Measurements from ENCODE around the gene JADE2. TPM values are rescaled to one million over a fixed set of nuclear protein-coding genes. Genes with fewer than 3 reads are reported as not detected.

JADE2 gene
- total and polyA plus RNA-seq, 2 donors (not counting 3 experiments of a cell fraction or from before 2014, with no cell fraction given), result 11.6 to 31.1 TPM

DNA sequence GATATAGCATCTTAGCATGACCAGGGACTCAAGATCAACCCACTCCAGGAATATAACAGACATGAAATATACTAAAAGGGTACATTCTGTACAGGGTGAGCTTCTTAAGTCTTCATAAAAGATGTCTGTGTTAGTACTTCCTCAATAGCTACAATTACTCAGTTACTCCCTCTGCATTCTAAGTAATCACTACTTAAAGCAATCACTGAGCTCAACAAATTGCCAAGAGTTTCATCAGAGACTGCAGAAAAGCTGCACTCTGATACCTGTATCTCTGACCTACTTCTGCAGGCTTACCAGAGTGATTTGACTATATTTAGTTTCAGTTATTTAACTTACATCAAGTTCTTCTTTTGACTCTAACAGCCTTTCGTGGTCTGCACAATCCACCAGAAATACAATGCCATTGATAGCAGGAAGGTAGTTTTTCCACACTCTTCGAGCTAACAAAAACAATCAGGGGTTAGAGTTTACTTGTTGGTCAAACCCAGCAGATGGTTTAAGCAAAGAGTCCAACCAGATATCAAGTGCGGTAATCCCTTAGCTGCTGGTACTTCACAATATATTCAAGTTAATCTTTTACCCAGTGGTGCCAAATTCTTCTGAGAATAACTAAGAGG lies 83.9 kb downstream of the JADE2 start:
- no peaks in the 10 kb centered on the region for H4K20me1 ChIP-seq (replicated peaks; ENCODE audit: control insufficient read depth, extremely low read depth, insufficient read depth, low read length)
- no peak overlapping the region for H3K4me3 ChIP-seq (replicated peaks in 1 of 3; ENCODE audit: insufficient read depth in 1 of 3, low read depth in 1 of 3, low read length in 3 of 3)
- H3K27ac ChIP-seq (ENCODE audit: insufficient read depth, low read depth, low read length), result no peak overlapping the region
- H3K9me1 ChIP-seq (replicated peaks; ENCODE audit: control insufficient read depth, extremely low read depth, insufficient read depth, low read length), result no peaks in the 10 kb centered on the region
- dilution Hi-C loops (cut with MboI; ENCODE audit: extremely low pct_ligation_motif_present, low sequenced_read_pairs), result no loop called here
- ChIA-PET POLR2A (interaction anchor here (0.5 kb wide), 1 partner anchor 47 kb away, joined by 5 read pairs; no protein-coding TSS in a partner anchor), CTCF (interaction anchor here (1.1 to 1.8 kb wide), 4 partner anchors 12 to 320 kb away, joined by 3 to 5 read pairs (median 5); no protein-coding TSS in a partner anchor)
- intact Hi-C loops (cut with micrococcal nuclease), result no loop called here
- H2AFZ ChIP-seq (ENCODE audit: low read depth, low read length), result no peak overlapping the region
- no peak for DNase-seq (ENCODE audit: low read depth, low spot score)
- H3K9me3 ChIP-seq (replicated peaks; ENCODE audit: control insufficient read depth, insufficient read depth, low read length), result no peaks in the 10 kb centered on the region
- H3K79me2 ChIP-seq (ENCODE audit: control insufficient read depth, insufficient read depth, low read length), result no peaks in the 10 kb centered on the region
- FAIRE-seq, result no peak
- H3K9ac ChIP-seq (replicated peaks; ENCODE audit: extremely low read depth, insufficient read depth, low read length), result no peak overlapping the region
- peaks cover 3% of the 10 kb centered on the region for H3K4me1 ChIP-seq (ENCODE audit: control insufficient read depth, extremely low read depth, insufficient read depth, low read length)
- H3K27me3 ChIP-seq (ENCODE audit: control insufficient read depth in 2 of 2, insufficient read depth in 2 of 2, low read length in 2 of 2), result no peaks in the 10 kb centered on the region
- TF ChIP-seq, protein P1, sequence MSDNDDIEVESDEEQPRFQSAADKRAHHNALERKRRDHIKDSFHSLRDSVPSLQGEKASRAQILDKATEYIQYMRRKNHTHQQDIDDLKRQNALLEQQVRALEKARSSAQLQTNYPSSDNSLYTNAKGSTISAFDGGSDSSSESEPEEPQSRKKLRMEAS (IDR thresholded peaks at IDR 0.05; ENCODE audit: insufficient read depth, insufficient read length), result no peak
- no peak overlapping the region for H3K4me2 ChIP-seq (ENCODE audit: insufficient read depth, low read length)
- BruUV-seq (replicated peaks), result no TSS peak
- H3K36me3 ChIP-seq (ENCODE audit: control insufficient read depth in 2 of 2, extremely low read depth in 1 of 2, insufficient read depth in 2 of 2, low read length in 2 of 2), result peaks cover 16 to 22% of the 10 kb centered on the region in 2 experiments

DNA sequence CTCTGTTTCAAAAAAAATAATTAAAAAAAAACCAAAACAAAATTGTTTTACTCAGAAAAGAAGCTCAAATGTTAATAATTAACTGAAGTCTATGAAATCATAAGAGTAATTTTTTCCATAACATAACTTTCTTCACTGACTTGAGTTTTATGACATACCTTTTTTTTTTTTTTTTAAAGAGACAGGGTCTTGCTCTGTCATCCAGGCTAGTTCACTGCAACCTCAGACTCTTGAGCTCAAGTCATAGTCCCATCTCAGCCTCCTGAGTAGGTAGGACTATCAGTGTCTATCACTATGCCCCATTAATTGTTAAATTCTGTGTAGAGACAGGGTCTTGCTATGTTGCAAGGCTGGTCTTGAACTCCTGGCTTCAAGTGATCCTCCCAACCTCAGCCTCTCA lies 85.3 kb downstream of the JADE2 start:
- intact Hi-C loops (cut with micrococcal nuclease), result no loop called here
- peaks cover 16% of the 10 kb centered on the region in 2 experiments for H3K36me3 ChIP-seq (ENCODE audit: control insufficient read depth in 2 of 2, extremely low read depth in 1 of 2, insufficient read depth in 2 of 2, low read length in 2 of 2)

More for the DNA sequence above, 85.3 kb downstream of the JADE2 start:
- Histone ChIP-seq H3K9me3 (replicated peaks; ENCODE audit: control insufficient read depth, insufficient read depth, low read length) (no peaks in the 10 kb centered on the region), H3K27ac (ENCODE audit: insufficient read depth, low read depth, low read length) (no peak overlapping the region), H3K4me2 (ENCODE audit: insufficient read depth, low read length) (no peak overlapping the region), H4K20me1 (replicated peaks; ENCODE audit: control insufficient read depth, extremely low read depth, insufficient read depth, low read length) (no peaks in the 10 kb centered on the region), H3K4me1 (ENCODE audit: control insufficient read depth, extremely low read depth, insufficient read depth, low read length) (peaks cover 8% of the 10 kb centered on the region), H3K79me2 (ENCODE audit: control insufficient read depth, insufficient read depth, low read length) (no peaks in the 10 kb centered on the region), H2AFZ (ENCODE audit: low read depth, low read length) (no peak overlapping the region), H3K27me3 (ENCODE audit: control insufficient read depth in 2 of 2, insufficient read depth in 2 of 2, low read length in 2 of 2) (no peaks in the 10 kb centered on the region), H3K9ac (replicated peaks; ENCODE audit: extremely low read depth, insufficient read depth, low read length) (no peak overlapping the region), H3K9me1 (replicated peaks; ENCODE audit: control insufficient read depth, extremely low read depth, insufficient read depth, low read length) (no peaks in the 10 kb centered on the region), H3K4me3 (replicated peaks in 1 of 3; ENCODE audit: insufficient read depth in 1 of 3, low read depth in 1 of 3, low read length in 3 of 3) (no peak overlapping the region)
- ChIA-PET POLR2A (interaction anchor here (0.7 kb wide), 1 partner anchor 469 kb away, joined by 4 read pairs; no protein-coding TSS in a partner anchor), CTCF (interaction anchor here (0.8 to 1.0 kb wide), 2 partner anchors 8 to 14 kb away, joined by 3 to 6 read pairs; no protein-coding TSS in a partner anchor)
- TF ChIP-seq POLR2A (IDR thresholded peaks at IDR 0.05; ENCODE audit: low read depth, low read length), result no peak
- no peak for TF ChIP-seq EZH2 (IDR thresholded peaks at IDR 0.05; ENCODE audit: borderline replicate concordance, low read depth, low read length, severe bottlenecking)
- TF ChIP-seq, protein P2, sequence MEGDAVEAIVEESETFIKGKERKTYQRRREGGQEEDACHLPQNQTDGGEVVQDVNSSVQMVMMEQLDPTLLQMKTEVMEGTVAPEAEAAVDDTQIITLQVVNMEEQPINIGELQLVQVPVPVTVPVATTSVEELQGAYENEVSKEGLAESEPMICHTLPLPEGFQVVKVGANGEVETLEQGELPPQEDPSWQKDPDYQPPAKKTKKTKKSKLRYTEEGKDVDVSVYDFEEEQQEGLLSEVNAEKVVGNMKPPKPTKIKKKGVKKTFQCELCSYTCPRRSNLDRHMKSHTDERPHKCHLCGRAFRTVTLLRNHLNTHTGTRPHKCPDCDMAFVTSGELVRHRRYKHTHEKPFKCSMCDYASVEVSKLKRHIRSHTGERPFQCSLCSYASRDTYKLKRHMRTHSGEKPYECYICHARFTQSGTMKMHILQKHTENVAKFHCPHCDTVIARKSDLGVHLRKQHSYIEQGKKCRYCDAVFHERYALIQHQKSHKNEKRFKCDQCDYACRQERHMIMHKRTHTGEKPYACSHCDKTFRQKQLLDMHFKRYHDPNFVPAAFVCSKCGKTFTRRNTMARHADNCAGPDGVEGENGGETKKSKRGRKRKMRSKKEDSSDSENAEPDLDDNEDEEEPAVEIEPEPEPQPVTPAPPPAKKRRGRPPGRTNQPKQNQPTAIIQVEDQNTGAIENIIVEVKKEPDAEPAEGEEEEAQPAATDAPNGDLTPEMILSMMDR (IDR thresholded peaks at IDR 0.05; ENCODE audit: extremely low read depth in 1 of 2, insufficient read depth in 1 of 2, low read depth in 1 of 2, low read length in 2 of 2), result no peak
- no peak for TF ChIP-seq MYC (IDR thresholded peaks at IDR 0.05; ENCODE audit: low read depth, low read length)
- no peak for TF ChIP-seq FOS (IDR thresholded peaks at IDR 0.05; ENCODE audit: borderline replicate concordance, insufficient read depth, low read length)
- TF ChIP-seq, protein P1 (IDR thresholded peaks at IDR 0.05; ENCODE audit: insufficient read depth, insufficient read length), result no peak
- dilution Hi-C loops (cut with MboI; ENCODE audit: extremely low pct_ligation_motif_present, low sequenced_read_pairs), result no loop called here
- FAIRE-seq (no peak), DNase-seq (ENCODE audit: low read depth, low spot score) (no peak)
- no TSS peak for BruUV-seq (replicated peaks)
